Activated CD8-positive, alpha-beta memory T cell treated with anti-CD3 and anti-CD28 coated beads for 4 hours (primary cell): Measurements from ENCODE around the gene ATR.

ENCODE experiments used
- DNase-seq, 2 donors: peaks; one replicate each; pipeline ENCODE4 v3.0.0-alpha.2; 2020; ENCODE audit warnings: low read depth in 2 of 2

ATR gene

DNA sequence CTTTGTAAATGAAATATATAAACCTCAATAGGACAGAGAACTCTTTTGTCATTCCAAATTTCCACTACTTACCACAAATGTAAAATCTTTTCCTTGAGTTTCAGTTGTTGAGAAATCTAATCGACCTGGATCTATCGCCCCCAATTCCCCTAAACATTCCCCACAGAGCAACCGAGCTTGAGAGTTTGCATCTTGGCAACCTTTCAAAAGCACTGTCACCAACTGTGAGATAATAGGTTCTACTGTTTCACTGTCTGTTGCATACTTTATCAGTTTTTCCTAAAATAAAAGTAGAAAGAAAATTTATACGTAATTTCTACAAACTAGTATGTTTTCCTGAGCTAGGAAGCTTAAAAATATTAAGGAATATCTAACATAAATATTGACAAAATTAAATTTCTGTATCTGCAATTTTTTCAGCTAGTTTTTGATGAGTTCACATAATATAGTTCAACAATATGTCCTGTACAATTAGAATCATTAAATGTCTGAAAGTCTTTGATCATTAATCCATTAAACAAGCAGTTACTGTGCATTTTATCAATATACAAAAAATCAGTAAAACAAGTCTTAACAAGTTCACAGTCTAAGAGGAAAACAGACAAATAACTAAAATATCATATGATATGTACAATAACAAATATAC is 54.5 kb downstream of the ATR start:
- no peak for DNase-seq

DNA sequence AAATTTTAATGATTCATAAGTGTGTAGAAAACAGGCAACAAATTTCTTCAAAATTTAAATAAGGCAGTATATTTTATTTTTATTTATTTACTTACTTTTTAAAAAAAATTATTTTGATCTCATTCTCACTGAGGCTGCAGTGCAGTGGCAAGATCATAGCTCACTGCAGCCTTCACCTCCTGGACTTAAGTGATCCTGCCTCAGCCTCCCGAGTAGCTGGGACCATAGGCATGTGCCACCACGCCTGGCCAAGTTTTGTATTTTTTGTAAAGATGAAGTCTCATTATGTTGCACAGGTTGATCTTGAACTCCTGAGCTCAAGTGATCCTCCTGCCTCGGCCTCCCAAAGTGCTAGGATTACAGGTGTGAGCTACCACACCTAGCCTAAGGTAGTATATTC is 69.5 kb downstream of the ATR start:
- DNase-seq = no peak

DNA sequence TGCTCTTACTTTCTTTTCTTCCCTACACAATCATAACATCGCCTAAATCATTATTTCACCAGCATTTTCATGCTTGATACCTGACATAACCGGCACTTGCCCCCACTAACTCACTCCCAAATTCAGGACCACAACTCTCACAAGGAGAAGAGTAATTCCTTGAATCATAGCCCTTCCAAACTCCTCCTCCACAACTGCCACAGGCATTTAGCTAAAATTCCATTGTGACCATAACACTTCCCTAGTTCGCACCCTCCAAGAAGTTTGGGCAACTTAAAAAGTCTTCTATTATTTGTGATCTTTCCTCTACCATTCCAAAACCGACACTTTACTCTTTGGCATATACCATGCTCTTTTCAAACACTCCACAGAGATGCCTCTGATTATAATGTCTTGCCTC is 71.3 kb downstream of the ATR start:
- no peak for DNase-seq

DNA sequence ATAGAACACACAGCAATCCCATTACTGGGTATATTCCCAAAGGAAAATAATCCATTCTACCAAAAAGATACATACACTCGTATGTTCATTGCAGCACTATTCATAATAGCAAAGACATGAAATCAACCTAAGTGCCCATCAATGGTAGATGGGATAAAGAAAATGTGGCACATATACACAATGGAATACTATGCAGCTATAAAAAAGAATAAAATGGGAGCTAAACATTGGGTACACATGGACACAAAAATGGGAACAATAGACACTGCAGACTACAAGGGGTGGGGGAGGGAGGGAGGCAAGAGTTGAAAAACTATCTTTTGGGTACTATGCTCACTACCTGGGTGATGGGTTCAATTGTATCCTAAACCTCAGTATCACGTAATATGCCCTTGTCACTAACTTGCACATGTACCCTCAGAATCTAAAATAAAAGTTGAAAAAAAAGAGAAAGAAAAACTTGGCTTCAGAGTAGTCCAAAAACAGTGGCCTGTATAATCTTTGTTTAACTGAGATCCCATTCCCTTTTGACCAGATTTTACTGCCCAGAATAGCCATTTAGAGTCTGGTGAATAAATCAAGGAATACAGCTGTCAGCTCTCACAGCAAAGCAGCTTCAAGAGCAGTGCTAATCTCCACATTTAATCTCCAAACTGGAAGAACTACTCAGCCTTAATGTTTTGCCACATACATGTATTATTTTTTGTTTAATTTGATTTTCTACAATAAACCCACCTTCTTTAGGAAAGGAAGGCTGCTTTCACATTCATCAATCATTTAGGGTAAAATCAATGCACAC is 76.1 kb downstream of the ATR start:
- DNase-seq = no peak

DNA sequence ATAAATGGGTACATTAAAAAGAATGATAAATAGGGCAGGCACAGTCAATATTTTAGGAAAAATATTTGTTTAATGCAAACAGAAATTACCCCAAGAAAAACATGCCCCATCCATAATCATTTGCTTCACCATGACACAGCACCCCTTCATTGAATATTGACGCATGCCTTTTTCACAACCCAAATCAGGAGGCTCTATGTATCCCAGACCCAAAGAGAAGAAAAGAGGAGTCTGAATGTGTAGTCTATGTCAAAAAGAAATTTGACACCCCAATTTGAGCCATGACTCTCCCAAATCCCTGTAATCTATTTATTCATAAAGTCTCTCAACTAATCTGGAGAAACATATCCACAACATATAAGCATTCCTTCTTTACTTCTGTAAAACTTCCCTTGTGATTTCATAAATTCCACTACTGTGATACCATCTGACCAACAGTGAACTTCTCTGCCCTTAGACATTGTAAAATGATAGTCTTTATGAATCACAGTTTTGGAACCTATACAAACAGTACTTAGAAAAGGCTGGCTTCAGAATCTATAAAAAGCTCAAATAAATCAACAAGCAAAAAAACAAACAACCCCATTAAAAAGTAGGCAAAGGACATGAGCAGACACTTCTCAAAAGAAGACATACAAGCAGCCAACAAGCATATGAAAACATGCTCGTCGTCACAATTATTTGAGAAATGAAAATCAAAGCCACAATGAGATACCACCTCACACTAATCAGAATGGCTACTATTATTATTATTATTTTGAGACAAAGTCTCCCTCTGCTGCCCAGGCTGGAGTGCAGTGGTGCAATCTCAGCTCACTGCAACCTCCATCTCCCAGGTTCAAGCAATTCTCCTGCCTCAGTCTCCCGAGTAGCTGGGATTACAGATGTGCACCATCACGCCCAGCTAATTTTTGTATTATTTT is 77.3 kb downstream of the ATR start:
- no peak for DNase-seq

DNA sequence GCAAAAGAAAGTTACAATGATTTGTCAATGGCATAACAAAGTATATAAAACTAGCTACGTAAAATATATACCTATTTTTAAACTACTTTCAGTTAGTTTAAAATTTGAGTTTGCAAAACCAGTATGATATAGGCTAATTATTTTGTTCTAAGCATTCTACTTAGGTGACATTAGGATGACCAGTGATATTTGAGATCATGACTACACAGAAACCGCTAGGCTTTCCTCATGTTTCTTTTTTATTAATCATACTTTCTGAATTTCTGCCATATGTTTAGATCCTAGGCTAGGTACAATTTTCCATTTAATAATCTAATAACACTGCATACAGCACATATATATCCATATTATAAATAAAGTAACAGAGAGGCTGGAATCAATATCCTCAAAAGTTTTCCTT is 78.3 kb downstream of the ATR start:
- DNase-seq = no peak

DNA sequence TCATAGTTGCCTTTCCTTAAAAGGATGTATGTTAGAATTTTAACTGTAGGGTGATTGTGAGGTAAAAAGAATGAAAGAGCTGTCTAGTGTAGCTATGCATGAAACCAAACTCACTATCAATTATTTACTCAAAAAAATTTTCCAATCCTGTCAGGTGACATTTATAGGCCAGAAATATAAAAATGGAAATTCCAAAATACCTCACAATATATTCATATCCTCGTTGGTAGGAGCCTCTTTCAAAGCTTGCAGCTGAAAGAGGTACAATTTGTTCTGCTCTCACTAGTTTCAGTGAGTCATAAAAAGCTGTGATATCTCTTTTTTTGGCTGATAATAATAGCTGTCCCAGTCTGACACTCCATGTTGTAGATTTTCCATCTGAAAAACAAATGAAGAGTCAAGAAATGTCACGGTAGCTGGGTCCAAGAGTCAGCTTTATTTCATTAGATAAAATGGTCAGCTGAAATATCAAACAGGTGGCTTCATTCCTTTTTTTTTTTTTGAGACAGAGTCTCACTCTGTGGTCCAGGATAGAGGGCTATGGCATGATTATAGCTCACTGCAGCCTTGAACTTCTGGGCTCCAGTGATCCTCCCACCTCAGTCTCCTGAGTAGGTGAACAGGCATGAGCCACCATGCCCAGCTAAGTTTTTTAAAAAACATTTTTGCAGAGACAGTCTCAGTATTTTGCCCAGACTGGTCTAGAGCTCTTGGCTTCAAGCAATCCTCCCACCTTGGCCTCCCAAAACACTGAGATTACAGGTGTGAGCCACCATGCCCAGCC is 79.9 kb downstream of the ATR start:
- DNase-seq = no peak

DNA sequence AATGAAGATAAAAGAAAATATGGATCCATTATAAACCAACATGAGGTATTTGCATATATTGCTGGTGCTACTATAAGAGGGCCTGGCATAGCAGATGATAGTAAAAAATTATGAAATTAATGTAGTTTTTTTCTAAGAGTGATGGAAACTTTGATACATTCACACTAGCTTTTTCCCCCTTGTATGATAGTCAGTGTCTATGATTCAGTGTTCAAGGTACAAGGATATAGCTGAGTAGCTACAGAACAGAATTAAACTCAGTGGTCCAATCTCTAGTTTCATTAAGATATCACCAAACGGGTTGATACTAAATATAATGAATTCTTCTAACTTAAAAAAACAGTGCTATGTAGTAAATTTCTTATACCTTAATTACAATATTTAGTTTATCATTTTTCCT is 80.8 kb downstream of the ATR start:
- DNase-seq = no peak

DNA sequence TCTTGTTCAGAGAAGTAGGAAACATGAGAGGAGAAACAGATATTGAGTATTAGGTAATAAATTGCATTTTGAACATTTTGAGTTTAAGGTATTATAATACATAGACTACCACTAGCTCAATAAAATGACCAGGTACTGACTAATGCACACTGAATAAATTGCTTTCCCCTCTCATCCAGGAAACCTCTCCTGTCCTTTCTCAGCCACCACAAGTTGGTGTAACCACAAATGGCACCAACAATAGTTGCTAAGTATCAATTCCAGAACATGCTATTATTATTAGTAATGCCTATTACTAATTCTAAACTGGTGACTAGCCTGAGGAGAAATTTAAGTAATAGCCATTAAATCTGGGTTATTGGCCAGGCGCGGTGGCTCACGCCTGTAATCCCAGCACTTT is 83.4 kb downstream of the ATR start:
- DNase-seq = no peak

DNA sequence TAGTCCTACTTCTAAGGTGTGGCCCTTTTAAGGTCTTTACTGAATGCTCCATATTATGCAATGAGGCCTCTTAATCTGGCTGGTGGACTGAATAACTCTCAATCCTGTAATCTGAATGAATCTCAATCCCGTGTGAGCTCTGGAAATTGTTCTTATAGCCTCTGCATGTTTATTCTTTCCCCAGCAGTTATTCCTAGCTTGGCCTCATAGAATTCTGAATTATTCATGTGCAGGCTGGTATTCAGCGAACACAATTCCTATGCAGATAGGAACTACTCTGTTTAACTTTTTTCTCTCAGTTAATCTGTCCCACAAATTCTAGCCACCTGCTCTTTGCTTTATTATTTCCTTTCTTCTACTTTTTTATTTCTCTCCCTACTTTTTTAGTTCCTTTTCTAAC is 86.3 kb downstream of the ATR start:
- DNase-seq = no peak

DNA sequence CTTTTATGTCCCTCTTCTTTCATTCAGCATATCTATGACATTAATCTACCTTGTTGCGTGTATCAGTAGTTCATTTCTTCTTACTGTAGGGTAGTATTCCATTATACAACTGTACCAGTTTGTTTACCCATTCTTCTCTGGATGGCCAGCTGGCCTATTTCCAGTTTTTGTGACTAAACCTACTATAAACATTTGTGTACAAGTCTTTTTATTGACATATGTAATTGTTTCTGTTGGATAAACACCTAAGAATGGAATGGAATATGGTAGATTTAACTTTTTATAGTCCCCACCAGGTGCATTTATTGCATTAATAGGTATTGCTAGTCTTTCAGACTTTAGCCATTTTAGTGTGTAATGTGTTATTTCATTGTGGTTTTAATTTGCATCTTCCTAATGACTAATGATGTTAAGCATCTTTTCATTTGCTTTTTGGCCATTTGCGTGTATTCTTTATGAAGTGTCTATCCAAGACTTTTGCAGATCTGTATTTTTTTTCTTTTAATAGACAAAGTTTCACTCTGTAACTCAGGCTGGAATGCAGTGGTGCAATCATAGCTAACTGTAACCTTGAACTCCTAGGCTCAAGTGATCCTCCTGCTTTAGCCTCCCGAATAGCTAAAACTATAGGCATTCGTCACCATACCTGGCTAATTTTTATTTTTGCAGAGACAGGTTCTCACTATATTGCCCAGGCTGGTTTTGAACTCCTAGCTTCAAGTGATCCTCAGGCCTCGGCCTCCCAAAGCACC is 88.8 kb downstream of the ATR start:
- DNase-seq = no peak

DNA sequence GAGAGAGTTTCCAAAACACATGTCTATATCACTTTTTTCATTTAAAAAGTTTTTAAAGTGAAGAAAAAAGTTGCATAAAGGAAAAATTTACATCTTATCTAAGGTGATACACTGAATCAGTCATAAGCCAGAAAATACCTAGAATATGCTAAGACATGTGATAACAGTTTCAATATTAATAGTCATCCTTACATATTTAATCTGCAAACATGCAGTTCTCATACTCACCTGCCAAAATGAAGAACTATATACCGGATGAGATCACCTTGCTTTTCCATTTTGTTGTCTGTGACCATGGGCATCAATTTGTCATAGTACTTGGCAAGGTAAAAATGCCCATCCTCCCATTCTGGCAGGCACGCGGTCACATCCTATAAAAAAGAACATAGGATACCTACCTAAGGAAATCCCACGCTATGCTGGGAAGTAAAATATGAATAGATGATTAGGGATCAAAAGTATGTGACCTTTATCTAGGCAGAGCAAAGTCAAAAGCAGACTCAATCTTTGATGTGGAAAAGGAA is 93.6 kb downstream of the ATR start:
- no peak for DNase-seq

DNA sequence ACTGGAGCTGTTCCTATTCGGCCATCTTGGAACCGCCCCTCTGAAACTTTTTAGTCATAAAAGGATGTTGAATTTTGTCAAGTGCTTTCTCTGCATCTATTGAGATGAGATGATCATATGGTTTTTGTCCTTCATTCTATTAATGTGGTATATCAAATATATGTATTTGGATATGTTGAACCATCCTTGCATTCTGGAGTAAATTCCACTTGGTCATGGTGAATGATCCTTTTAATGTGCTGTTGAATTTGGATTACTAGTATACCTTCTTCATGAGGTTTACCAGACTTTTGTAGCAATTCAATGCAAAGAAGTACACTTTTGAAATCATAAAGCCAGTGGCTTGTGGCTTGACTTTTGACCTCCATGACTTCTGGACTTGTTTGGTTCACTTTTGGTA is 97.3 kb downstream of the ATR start:
- DNase-seq = no peak

DNA sequence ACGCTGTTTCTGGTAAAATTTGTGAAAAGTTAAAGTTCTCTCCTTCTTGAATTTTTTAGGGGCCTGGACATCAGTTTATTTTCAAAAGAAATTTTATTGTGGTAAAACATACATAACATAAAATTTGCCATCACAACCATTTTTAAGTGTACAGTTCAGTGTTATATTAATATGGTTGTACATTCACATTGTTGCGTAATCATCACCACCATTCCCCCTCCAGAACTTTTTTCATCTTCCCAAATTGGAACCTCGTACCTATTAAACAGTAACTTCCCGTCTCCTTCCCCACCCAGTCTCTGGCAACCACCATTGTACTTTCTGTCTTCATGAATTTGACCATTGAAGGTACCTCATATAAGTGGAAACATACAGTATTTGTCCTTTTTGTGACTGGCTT is 107.7 kb downstream of the ATR start:
- DNase-seq = no peak

DNA sequence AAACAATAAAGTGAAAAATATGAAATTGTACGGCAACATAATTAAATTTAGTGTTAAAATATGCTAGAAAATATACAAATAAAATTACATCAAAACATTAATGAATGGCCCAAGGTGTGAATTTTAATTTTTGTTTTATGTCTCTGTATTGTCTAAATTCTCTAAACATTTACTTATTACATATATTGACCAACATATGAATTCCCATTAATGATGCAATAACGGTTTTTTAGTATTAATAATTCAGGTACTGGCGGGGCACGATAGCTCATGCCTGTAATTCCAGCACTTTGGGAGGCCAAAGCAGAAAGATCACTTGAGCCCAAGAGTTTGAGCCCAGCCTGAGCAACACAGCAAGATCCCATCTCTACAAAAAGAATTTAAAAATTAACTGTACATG is 110.1 kb downstream of the ATR start:
- no peak for DNase-seq

DNA sequence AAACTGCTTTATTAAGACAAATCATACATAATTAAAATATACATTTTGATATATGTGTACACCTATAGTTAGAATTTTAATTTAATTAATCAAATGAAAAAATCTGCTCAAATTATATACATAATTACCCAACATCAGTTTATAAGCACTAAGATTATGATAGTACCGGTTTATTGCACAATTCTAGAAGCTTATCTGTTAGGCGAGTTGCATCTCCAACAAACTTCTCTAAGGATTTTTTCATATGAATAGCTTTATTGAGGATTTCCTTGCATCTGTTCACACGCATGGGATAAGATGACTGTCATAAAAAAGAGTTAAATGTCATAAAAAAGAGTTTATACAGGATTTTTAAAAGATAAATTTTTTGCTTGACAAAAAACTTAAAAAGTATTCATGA is 110.8 kb downstream of the ATR start:
- no peak for DNase-seq

DNA sequence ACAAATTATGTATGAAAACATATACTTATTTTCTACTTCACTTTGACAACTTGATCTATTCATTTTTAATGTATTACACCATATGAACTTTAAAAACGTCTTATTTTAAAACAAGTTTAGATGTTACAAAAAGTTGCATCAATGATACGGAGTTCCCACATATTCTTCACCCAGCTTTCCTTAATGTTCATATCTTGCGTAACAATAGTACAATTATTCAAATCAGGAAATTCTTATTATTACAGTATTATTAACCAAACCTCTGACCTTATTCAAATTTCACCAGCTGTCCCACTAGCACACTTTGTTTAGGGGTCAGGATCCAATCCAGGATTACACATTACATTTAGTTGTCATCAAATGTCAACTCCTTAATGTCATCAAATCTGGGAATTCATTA is 117.8 kb downstream of the ATR start:
- DNase-seq = no peak

DNA sequence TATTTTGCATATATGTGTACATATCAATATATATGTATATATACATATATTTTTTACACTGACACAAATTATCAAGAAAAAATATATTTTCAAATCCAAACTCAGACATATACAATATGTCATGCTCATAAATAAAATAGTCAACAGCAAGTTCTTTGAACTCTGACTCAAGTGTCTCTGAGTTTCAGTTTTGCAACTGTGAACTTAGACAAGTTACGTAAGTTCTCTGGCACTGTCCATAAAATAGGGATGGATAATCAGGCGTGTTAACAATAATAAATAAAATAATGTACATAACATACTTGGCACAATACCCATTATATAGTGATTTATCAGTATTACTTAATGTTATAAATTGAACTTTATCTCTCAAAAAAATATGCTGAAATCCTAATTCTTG is 118.6 kb downstream of the ATR start:
- no peak for DNase-seq

DNA sequence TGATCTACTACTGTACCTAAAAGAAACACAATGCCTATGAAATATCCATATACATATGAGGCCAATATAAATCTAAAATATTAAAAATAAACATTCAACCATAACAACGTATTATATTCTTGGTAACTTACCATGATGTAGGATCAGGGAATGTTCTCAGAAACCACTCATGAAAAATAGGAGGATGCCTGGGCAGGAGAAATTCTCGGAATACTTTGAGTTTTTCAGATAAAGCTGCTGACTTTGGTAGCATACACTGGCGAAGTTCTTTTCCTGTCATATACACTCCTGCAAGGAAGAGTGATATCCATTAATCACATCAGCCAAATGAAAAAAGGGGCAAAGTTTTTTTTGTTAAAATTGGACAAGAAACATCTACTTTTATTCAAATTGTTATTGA is 119.4 kb downstream of the ATR start:
- no peak for DNase-seq

DNA sequence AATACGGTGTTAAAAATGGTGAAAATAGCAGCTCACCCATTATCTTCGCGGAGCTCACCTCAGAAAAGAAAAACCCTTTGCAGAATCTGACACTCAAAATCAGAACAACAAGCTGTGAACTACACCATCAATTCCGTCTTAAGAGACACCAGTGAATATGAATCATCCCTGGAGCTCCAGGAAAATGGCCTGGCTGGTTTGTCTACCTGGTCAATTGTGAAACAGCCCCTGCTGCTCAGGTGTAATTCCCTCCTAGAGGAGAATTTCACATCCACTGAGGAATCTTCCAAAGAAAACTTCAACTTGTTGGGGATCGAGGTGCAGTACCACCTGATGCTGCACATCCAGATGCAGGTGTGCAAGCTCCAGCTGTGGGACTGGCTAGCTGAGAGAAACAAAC is 127.7 kb downstream of the ATR start:
- DNase-seq = no peak

DNA sequence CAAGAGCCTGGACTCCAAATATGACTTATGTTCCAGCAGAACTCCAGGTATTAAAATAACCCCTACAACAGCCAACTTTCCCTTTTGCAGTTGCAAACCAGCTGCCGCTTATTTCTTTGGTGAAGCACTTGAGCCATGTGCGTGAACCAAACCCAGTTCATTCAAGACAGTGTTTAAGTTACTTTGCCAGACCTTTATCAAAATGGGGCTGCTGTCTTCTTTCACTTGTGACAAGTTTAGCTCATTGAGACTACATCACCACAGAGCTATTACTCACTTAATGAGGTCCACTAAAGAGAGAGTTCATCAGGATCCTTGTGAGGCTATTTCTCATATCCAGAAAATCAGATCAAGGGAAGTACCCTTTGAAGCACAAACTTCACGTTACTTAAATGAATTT is 128.3 kb downstream of the ATR start:
- no peak for DNase-seq
